Gastroesophageal sphincter (tissue), 3 donors: ENCODE measurements around the gene KLC1.

Source experiments
- CTCF ChIP-seq, 4 experiments: fragments of 200-600 bp in 2 of 4; fragments of 450-650 bp in 2 of 4; sonication (generic) in 1 of 4; IDR thresholded peaks; one replicate each; pipeline ENCODE4 v1.5.1; 2017 to 2019; ENCODE audit warnings: antibody characterized with exemption in 4 of 4, mild to moderate bottlenecking in 2 of 4, moderate library complexity in 2 of 4
- POLR2A ChIP-seq, 2 donors: fragments of 450-650 bp; IDR thresholded peaks; one replicate each; pipeline ENCODE4 v1.6.1; 2017; ENCODE audit warnings: antibody characterized with exemption in 2 of 2, mild to moderate bottlenecking in 2 of 2, moderate library complexity in 1 of 2
- POLR2AphosphoS5 ChIP-seq: sonication (generic); formaldehyde crosslinking; IDR thresholded peaks from one replicate; pipeline ENCODE4 v1.6.1; 2017; ENCODE audit warnings: antibody characterized with exemption

- no peak for TF ChIP-seq CTCF (IDR thresholded peaks at IDR 0.05)
- TF ChIP-seq POLR2A (IDR thresholded peaks at IDR 0.05) = no peak
- TF ChIP-seq POLR2AphosphoS5 = no peak
Observed at GRCh38 chr14:103699901-103700752, 71.1 kb downstream of the KLC1 start.
